Fibroblast of skin of left biceps (primary cell): ENCODE data around the gene EGFR.

Experiments used
- DNase-seq, 2 experiments: peaks; one replicate each; pipeline ENCODE4 v3.0.0-alpha.2; 2013; ENCODE audit warnings: low read depth in 2 of 2

Gene EGFR

DNA sequence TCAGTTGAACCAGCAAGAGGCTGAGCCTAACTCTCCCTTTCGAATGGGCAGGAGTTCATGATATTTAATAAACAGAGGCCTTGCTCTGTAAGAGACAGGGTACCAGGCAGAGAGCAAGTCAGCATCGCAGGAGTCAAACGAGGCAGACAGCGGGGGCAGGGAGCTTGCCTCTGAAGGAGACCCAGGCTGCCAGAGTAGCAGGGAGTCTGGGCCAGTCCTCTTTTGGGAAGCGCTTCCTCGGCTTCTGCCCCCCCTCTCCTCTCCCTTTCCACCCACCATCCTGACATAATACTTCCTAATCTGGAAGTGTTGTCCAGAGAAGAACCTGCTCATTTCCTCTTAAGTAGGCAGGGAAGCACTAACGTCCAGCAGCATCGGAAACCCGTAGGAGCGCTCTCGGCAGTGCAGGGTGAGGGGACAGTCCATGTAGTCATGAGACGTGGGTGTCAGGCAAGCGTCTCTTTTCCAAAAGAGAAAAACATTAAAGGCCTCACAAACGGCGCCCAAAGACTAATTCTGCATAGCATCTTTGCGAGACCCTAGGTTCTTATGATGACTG, 171.1 kb downstream of the EGFR start:
- no peak for DNase-seq

DNA sequence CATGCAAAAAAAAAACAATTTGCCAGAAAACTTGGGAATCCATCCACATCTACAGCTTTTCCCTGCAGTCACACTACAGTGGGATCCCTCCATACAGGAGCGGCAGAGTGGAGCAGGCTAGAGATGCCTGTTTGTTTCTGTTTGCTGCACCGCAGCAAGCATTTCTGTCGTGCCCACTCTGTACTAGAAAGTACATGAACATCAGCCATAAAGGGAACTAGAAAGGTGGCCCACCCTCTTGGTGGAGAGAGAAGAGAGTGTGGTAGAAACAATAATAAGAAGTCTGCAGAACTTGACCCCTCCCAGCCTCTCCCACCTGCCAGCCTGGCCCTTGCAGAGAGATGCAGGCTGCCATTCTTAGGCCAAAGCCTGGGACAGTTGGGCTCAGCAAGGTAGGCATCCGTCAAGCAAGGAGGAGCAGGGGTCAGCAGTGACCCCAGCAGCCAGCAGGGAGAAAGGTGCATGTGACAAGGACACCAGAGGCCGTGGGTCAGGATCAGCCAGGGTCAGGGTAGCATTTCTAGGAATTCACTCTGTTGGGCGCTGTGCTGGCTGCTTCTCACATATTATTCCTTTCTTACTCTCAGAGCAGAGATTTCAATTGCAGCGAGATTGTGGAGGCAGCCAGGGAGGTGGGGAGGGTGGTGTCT, 171.8 kb downstream of the EGFR start:
- no peak for DNase-seq

DNA sequence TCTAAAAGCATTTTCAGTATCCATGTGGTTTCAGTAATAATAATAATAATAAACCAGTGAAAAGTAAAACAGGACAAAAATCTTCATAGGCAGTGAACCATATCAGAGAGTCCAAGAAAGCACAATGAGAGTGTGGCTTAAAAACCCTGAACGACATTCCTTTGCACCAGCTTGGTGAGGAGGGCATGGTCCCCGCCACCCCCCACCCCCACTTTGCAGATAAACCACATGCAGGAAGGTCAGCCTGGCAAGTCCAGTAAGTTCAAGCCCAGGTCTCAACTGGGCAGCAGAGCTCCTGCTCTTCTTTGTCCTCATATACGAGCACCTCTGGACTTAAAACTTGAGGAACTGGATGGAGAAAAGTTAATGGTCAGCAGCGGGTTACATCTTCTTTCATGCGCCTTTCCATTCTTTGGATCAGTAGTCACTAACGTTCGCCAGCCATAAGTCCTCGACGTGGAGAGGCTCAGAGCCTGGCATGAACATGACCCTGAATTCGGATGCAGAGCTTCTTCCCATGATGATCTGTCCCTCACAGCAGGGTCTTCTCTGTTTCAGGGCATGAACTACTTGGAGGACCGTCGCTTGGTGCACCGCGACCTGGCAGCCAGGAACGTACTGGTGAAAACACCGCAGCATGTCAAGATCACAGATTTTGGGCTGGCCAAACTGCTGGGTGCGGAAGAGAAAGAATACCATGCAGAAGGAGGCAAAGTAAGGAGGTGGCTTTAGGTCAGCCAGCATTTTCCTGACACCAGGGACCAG, 172.5 kb downstream of the EGFR start:
- DNase-seq, result no peak

DNA sequence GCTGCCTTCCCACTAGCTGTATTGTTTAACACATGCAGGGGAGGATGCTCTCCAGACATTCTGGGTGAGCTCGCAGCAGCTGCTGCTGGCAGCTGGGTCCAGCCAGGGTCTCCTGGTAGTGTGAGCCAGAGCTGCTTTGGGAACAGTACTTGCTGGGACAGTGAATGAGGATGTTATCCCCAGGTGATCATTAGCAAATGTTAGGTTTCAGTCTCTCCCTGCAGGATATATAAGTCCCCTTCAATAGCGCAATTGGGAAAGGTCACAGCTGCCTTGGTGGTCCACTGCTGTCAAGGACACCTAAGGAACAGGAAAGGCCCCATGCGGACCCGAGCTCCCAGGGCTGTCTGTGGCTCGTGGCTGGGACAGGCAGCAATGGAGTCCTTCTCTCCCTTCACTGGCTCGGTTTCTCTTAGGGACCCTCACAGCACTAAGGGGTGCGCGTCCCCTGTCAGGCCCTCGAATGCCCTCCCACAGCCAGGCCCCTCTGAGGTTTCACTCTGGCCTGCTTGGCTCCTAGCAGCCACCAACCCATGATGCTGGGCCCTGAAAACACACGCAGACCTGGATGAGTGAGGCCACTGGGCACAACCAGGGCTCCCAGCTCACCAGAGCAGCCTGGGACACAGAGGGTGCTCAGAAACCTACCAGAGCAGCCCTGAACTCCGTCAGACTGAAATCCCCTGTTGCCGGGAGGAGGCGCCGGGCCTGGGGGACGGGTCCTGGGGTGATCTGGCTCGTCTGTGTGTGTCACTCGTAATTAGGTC, 173.3 kb downstream of the EGFR start:
- no peak for DNase-seq

DNA sequence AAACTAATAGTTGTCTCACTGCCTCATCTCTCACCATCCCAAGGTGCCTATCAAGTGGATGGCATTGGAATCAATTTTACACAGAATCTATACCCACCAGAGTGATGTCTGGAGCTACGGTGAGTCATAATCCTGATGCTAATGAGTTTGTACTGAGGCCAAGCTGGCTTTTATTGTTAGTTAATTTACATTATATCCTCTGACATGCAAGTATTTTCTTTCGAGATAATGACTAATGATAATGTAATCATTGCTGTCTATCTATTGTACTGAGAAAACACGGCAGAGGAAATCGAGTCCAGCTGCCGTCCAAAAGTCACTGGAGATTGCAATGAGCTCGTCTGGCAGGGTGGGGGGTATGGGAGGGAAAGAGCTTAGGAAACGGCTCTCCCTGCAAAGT, 173.9 kb downstream of the EGFR start:
- DNase-seq, result peak; percentile 68 to 72

DNA sequence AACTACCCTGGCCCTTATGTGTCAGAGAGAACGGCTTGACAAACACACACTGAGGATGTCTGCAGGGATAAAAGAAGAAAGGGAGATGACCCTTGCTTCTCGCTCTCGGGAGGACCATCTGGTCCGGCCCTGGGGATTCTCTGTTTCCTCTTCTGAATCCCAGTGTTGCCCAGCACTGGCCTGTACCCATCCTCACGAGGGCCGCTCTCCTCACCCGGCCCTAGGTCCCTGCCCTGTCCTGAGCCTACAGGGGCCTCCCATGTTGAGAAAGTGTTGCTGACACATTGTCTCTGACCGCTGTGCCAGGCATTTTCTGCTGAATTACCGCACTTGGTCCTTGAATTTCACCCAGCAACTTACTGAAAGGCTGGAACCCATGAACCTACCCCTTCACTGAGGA, 174.4 kb downstream of the EGFR start:
- DNase-seq, result no peak

DNA sequence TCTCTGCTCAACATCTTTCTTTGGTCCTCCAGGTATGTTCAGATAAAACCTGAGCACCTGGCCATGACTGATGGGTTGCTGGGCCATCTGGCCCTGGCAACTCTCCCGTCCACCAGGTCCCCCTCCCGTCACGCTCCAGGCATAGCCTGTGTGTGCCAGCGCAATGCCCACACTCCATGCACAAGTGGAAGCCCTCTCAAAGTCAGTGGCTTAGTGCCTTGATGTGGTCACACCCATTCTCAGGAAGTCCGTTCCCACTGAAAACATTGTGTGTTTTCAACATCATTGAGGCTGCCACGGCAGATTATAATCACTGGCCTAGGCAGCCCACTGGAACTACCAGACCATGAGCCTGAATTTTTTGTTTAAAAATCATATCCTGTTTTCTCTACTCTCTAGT, 175.7 kb downstream of the EGFR start:
- DNase-seq, result no peak

DNA sequence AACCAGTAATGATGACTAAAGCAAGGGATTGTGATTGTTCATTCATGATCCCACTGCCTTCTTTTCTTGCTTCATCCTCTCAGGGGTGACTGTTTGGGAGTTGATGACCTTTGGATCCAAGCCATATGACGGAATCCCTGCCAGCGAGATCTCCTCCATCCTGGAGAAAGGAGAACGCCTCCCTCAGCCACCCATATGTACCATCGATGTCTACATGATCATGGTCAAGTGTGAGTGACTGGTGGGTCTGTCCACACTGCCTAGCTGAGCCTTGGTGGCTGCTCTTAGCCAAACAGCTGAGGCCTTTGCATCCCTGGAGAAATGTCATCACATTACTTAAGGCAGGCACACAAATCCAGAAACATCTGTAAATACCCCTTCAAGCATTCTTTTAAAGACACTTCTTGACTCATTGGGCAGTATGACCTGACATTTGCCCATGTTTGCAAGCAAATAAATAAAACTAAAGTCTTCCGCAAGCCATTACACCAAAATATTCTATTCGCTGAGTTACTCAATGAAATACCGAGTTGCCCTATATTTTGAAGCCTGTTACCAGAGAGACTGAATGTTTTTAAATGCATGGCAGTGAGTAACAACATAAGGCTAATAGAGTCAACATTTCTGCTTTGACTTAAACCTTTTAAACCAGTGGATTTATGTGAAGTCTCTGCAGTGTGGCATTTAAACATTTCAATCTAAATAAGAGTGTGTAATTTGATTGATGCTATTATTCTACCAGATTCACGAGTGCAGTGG, 180.0 kb downstream of the EGFR start:
- DNase-seq, result no peak

DNA sequence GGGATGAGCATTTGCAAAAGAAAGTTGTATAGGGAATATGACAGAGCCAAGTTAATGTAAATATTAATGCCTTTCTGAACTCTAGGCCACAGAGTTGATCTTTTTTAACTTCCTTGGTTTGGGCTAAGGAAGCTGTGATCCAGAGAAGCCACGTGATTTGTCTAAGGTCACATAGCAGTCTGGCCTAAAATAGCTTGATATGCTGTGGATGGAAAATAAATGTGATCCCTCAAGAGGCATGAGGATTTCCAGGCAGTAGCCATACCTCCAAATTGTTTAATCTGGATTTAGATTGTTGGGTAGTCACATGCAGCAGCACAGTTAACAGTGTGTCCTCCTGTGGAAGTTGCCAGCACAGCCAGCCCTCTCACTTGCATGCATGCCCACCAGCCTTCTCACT, 180.6 kb downstream of the EGFR start:
- no peak for DNase-seq

DNA sequence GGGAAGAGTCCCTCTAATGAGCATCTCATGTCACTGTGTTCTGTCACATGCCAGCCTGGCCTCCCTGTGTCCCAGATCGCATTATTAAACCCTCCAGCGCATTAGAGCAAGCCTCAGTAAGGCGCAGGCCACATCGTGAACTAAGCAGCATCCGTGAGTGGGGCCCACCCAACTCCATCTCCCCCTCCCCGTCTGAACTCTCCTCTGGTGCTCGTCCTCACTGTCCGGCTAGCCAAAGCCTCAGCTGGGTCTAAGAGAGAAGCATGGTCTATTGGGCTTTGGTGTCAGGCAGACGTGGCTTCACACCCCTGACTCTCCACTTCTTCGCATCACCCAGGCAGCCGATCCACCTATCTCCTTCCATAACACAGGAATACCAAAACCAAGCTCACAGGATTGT, 181.6 kb downstream of the EGFR start:
- no peak for DNase-seq

DNA sequence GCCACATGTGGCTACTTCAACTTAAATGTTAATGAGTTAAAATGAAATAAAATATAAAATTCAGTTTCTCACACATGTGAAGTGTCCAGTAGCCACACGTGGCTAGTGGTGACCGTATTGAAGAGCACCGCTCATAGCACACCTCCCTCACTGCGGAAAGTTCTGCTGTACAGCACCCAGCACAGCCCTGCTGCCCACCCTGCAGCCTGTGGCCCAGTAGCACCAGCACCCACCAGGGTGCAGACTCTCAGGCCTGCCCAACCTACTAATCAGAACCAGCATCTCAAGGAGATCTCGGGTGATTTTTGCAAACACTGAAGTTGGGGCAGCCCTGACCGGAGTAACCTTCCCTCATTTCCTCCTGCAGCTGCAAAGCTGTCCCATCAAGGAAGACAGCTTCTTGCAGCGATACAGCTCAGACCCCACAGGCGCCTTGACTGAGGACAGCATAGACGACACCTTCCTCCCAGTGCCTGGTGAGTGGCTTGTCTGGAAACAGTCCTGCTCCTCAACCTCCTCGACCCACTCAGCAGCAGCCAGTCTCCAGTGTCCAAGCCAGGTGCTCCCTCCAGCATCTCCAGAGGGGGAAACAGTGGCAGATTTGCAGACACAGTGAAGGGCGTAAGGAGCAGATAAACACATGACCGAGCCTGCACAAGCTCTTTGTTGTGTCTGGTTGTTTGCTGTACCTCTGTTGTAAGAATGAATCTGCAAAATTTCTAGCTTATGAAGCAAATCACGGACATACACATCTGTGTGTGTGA, 183.5 kb downstream of the EGFR start:
- DNase-seq, result no peak

DNA sequence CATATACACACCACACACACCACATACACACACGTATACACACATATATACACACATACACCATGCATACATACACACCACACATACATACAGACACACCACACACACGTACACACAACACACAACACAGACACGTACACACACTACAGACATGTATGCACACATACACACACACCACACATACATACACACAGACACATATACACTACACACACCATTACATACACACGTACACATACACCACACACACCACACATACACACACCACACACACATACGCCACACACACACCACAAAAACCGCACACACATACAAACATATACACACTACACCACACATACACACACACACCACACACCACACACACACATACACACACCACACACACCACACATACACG, 184.5 kb downstream of the EGFR start:
- DNase-seq, result no peak

DNA sequence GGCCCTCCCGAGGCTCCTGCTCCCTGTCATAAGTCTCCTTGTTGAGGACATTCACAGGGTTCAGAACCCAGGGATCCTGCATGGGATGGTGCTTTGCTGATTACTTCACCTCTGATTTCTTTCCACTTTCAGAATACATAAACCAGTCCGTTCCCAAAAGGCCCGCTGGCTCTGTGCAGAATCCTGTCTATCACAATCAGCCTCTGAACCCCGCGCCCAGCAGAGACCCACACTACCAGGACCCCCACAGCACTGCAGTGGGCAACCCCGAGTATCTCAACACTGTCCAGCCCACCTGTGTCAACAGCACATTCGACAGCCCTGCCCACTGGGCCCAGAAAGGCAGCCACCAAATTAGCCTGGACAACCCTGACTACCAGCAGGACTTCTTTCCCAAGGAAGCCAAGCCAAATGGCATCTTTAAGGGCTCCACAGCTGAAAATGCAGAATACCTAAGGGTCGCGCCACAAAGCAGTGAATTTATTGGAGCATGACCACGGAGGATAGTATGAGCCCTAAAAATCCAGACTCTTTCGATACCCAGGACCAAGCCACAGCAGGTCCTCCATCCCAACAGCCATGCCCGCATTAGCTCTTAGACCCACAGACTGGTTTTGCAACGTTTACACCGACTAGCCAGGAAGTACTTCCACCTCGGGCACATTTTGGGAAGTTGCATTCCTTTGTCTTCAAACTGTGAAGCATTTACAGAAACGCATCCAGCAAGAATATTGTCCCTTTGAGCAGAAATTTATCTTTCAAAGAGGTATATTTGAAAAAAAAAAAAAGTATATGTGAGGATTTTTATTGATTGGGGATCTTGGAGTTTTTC, 186.5 kb downstream of the EGFR start:
- no peak for DNase-seq

DNA sequence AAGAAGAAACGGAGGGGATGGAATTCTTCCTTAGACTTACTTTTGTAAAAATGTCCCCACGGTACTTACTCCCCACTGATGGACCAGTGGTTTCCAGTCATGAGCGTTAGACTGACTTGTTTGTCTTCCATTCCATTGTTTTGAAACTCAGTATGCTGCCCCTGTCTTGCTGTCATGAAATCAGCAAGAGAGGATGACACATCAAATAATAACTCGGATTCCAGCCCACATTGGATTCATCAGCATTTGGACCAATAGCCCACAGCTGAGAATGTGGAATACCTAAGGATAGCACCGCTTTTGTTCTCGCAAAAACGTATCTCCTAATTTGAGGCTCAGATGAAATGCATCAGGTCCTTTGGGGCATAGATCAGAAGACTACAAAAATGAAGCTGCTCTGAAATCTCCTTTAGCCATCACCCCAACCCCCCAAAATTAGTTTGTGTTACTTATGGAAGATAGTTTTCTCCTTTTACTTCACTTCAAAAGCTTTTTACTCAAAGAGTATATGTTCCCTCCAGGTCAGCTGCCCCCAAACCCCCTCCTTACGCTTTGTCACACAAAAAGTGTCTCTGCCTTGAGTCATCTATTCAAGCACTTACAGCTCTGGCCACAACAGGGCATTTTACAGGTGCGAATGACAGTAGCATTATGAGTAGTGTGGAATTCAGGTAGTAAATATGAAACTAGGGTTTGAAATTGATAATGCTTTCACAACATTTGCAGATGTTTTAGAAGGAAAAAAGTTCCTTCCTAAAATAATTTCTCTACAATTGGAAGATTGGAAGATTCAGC, 187.6 kb downstream of the EGFR start:
- DNase-seq, result no peak

DNA sequence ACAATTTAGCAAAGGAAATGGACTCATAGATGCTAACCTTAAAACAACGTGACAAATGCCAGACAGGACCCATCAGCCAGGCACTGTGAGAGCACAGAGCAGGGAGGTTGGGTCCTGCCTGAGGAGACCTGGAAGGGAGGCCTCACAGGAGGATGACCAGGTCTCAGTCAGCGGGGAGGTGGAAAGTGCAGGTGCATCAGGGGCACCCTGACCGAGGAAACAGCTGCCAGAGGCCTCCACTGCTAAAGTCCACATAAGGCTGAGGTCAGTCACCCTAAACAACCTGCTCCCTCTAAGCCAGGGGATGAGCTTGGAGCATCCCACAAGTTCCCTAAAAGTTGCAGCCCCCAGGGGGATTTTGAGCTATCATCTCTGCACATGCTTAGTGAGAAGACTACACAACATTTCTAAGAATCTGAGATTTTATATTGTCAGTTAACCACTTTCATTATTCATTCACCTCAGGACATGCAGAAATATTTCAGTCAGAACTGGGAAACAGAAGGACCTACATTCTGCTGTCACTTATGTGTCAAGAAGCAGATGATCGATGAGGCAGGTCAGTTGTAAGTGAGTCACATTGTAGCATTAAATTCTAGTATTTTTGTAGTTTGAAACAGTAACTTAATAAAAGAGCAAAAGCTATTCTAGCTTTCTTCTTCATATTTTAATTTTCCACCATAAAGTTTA, 188.8 kb downstream of the EGFR start:
- no peak for DNase-seq

DNA sequence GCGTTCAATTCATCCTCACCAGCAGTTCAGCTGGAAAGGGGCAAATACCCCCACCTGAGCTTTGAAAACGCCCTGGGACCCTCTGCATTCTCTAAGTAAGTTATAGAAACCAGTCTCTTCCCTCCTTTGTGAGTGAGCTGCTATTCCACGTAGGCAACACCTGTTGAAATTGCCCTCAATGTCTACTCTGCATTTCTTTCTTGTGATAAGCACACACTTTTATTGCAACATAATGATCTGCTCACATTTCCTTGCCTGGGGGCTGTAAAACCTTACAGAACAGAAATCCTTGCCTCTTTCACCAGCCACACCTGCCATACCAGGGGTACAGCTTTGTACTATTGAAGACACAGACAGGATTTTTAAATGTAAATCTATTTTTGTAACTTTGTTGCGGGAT, 190.5 kb downstream of the EGFR start:
- no peak for DNase-seq

DNA sequence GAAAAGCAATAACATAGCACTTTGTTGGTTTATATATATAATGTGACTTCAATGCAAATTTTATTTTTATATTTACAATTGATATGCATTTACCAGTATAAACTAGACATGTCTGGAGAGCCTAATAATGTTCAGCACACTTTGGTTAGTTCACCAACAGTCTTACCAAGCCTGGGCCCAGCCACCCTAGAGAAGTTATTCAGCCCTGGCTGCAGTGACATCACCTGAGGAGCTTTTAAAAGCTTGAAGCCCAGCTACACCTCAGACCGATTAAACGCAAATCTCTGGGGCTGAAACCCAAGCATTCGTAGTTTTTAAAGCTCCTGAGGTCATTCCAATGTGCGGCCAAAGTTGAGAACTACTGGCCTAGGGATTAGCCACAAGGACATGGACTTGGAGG, 191.4 kb downstream of the EGFR start:
- no peak for DNase-seq

DNA sequence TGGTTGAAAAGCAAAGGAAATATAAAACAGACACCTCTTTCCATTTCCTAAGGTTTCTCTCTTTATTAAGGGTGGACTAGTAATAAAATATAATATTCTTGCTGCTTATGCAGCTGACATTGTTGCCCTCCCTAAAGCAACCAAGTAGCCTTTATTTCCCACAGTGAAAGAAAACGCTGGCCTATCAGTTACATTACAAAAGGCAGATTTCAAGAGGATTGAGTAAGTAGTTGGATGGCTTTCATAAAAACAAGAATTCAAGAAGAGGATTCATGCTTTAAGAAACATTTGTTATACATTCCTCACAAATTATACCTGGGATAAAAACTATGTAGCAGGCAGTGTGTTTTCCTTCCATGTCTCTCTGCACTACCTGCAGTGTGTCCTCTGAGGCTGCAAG, 191.9 kb downstream of the EGFR start:
- no peak for DNase-seq

DNA sequence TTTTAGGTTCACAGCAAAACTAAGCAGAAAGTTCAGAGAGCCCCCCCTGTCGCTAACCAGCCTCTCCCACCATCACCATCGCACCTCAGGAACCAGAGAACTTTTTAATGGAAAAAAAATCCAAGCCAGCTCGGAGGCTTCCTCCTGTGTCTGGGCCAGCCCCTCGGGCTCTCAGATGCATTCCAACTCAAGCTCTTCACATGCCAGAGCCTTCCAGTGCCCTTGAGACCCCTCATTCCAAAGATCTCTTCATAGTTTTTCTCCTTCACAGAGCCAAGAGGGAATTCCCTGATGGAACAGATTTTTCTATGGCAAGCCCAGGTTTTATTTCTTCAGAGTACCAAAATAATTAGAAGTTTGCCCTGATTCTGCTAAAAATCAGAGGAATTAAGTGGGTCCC, 192.9 kb downstream of the EGFR start:
- no peak for DNase-seq
